Naive thymus-derived CD4-positive, alpha-beta T cell (primary cell): ENCODE measurements around the gene CCT7. TPM values are rescaled to one million over a fixed set of nuclear protein-coding genes. Genes with fewer than 3 reads are reported as not detected.

Source experiments
- ATAC-seq: fragments of 150-1000 bp; cut with Tn5 transposase; 2 replicates; pipeline ENCODE4 v1.10.0; 2021; ENCODE audit warnings: mild to moderate bottlenecking, moderate library complexity
- CTCF ChIA-PET: fragments of 350-600 bp; sonication (Branson Sonifier 250); formaldehyde crosslinking; loops from one replicate; lab custom pipeline; 2021; ENCODE audit warnings: antibody characterized with exemption; lab: Charles Lee
- POLR2A ChIA-PET: fragments of 350-600 bp; sonication (Branson Sonifier 250); formaldehyde crosslinking; loops from one replicate; lab custom pipeline; 2021; ENCODE audit warnings: antibody characterized with exemption, inconsistent platforms; lab: Charles Lee
- DNase-seq, 9 donors: peaks; one replicate each; pipeline versions ENCODE4 v3.0.0 to v3.0.0-alpha.2; 2020 to 2022; ENCODE audit warnings: mixed read lengths in 1 of 9
- H3K27ac ChIP-seq: one replicate; pipeline ENCODE4 v1.7.0; 2013; ENCODE audit warnings: mild to moderate bottlenecking, low read depth, low read length, moderate library complexity
- H3K27me3 ChIP-seq, 2 donors: one replicate each; pipeline ENCODE4 v1.7.0; 2013; ENCODE audit warnings: low read length in 2 of 2, mild to moderate bottlenecking in 2 of 2, moderate library complexity in 2 of 2; ENCODE audit not compliant: control insufficient read depth in 2 of 2, insufficient read depth in 2 of 2
- H3K36me3 ChIP-seq, 3 experiments: 1 replicate in 2 of 3; 2 replicates in 1 of 3; pipeline ENCODE4 v1.7.0; 2013; ENCODE audit warnings: low read length in 3 of 3, mild to moderate bottlenecking in 3 of 3, moderate library complexity in 1 of 3; ENCODE audit not compliant: insufficient read depth in 3 of 3, control insufficient read depth in 2 of 3
- H3K4me1 ChIP-seq, 2 donors: one replicate each; pipeline ENCODE4 v1.7.0; 2013; ENCODE audit warnings: low read length in 2 of 2, mild to moderate bottlenecking in 2 of 2, moderate library complexity in 1 of 2; ENCODE audit not compliant: control insufficient read depth in 2 of 2, insufficient read depth in 2 of 2
- H3K4me3 ChIP-seq: 2 replicates; pipeline ENCODE4 v1.7.0; 2013; ENCODE audit warnings: mild to moderate bottlenecking, low read length
- H3K9me3 ChIP-seq, 3 experiments: 1 replicate in 2 of 3; 2 replicates in 1 of 3; pipeline ENCODE4 v1.7.0; 2013; ENCODE audit warnings: low read length in 3 of 3; ENCODE audit not compliant: control insufficient read depth in 2 of 3
- H3K27ac Mint-ChIP-seq, 9 donors: one replicate each; pipeline ENCODE4 v1.8.0; 2020 to 2022; ENCODE audit warnings: mixed read lengths in 9 of 9, mild to moderate bottlenecking in 8 of 9, moderate library complexity in 5 of 9, inconsistent platforms in 2 of 9
- H3K27me3 Mint-ChIP-seq, 5 donors: one replicate each; pipeline ENCODE4 v1.8.0; 2021 to 2022; ENCODE audit warnings: mixed read lengths in 5 of 5, mild to moderate bottlenecking in 1 of 5
- H3K36me3 Mint-ChIP-seq, 5 donors: one replicate each; pipeline ENCODE4 v1.8.0; 2020 to 2022; ENCODE audit warnings: mixed read lengths in 5 of 5, mild to moderate bottlenecking in 3 of 5, inconsistent platforms in 1 of 5
- H3K4me1 Mint-ChIP-seq, 7 donors: one replicate each; pipeline ENCODE4 v1.8.0; 2020 to 2022; ENCODE audit warnings: mixed read lengths in 7 of 7, mild to moderate bottlenecking in 3 of 7, inconsistent platforms in 1 of 7
- H3K4me3 Mint-ChIP-seq, 10 donors: one replicate each; pipeline ENCODE4 v1.8.0; 2020 to 2022; ENCODE audit warnings: mild to moderate bottlenecking in 10 of 10, mixed read lengths in 10 of 10, moderate library complexity in 6 of 10, inconsistent platforms in 2 of 10
- H3K9me3 Mint-ChIP-seq, 11 donors: one replicate each; pipeline ENCODE4 v1.8.0; 2020 to 2022; ENCODE audit warnings: mixed read lengths in 11 of 11, mild to moderate bottlenecking in 4 of 11, inconsistent platforms in 1 of 11, moderate library complexity in 1 of 11
- intact Hi-C, 2 donors: fragments of 100-400 bp; cut with micrococcal nuclease; formaldehyde crosslinking; loops; one replicate each; pipeline ENCODE4 v1.15.1; 2023
- polyA plus RNA-seq, 2 donors: library from polyadenylated mRNA; unstranded; fragments of 300-500 nt; fragmentation: Illumina TruSeq; gene quantifications; one replicate each; pipeline ENCODE4 v1.2.3, GENCODE V29; 2021
- total RNA-seq, 6 experiments: library from RNA in 5 of 6; stranded (reverse) in 5 of 6; gene quantifications; 1 replicate in 5 of 6; 2 replicates in 1 of 6; pipeline ENCODE4 v1.2.3 and lab custom pipeline; 2021 to 2026

The CCT7 gene
- total and polyA plus RNA-seq, 7 experiments from 2014 or later, result 118 to 322 (median 185) TPM

GRCh38 chr2:73263540-73264331, 29.6 kb downstream of the CCT7 start:
- no peak overlapping the region for H3K4me3 Mint-ChIP-seq
- Histone ChIP-seq H3K27ac (no peak overlapping the region), H3K9me3 (no peaks in the 10 kb centered on the region), H3K4me3 (no peak overlapping the region), H3K27me3 (no peaks in the 10 kb centered on the region), H3K4me1 (peaks cover 0 to 9% of the 10 kb centered on the region in 2 donors), H3K36me3 (peaks cover 0 to 50% (median 0%) of the 10 kb centered on the region in 3 experiments)
- ChIA-PET POLR2A (no interaction called here), CTCF (no interaction called here)
- DNase-seq, result no peak
- H3K27ac Mint-ChIP-seq, result no peak overlapping the region
- H3K27me3 Mint-ChIP-seq, result no peaks in the 10 kb centered on the region
- H3K9me3 Mint-ChIP-seq, result peaks cover 0 to 3% (median 0%) of the 10 kb centered on the region in 11 donors
- peaks cover 0 to 9% (median 5%) of the 10 kb centered on the region in 5 donors for H3K36me3 Mint-ChIP-seq
- no peak for ATAC-seq
- H3K4me1 Mint-ChIP-seq, result peaks cover 11 to 22% (median 19%) of the 10 kb centered on the region in 7 donors
- intact Hi-C loops, result no loop called here

- H3K9me3 Mint-ChIP-seq, result peaks cover 0 to 3% (median 0%) of the 10 kb centered on the region in 11 donors
- H3K4me3 Mint-ChIP-seq, result no peak overlapping the region
- CTCF ChIA-PET, result no interaction called here
Observed at GRCh38 chr2:73264332-73264606, 30.2 kb downstream of the CCT7 start.

GRCh38 chr2:73264783-73265182, 30.7 kb downstream of the CCT7 start:
- H3K36me3 ChIP-seq, result peaks cover 0 to 39% (median 0%) of the 10 kb centered on the region in 3 experiments
- H3K27me3 ChIP-seq, result no peaks in the 10 kb centered on the region
- H3K4me3 Mint-ChIP-seq, result no peak overlapping the region
- H3K27ac Mint-ChIP-seq, result no peak overlapping the region
- ChIA-PET POLR2A (no interaction called here), CTCF (no interaction called here)
- H3K4me3 ChIP-seq, result no peak overlapping the region
- H3K36me3 Mint-ChIP-seq, result peaks cover 0 to 9% (median 5%) of the 10 kb centered on the region in 5 donors
- DNase-seq, result no peak
- ATAC-seq, result no peak
- no peaks in the 10 kb centered on the region for H3K27me3 Mint-ChIP-seq
- no peak overlapping the region for H3K27ac ChIP-seq
- H3K9me3 ChIP-seq, result no peaks in the 10 kb centered on the region
- intact Hi-C loops, result no loop called here
- H3K4me1 Mint-ChIP-seq, result peaks cover 13 to 22% (median 19%) of the 10 kb centered on the region in 7 donors
- H3K9me3 Mint-ChIP-seq, result peaks cover 0 to 3% (median 0%) of the 10 kb centered on the region in 11 donors
- H3K4me1 ChIP-seq, result peaks cover 0 to 12% of the 10 kb centered on the region in 2 donors

More at GRCh38 chr2:73264332-73264606, 30.2 kb downstream of the CCT7 start:
- no peaks in the 10 kb centered on the region for H3K27me3 Mint-ChIP-seq
- POLR2A ChIA-PET, result no interaction called here
- ATAC-seq (no peak), DNase-seq (no peak)
- H3K36me3 Mint-ChIP-seq, result peaks cover 0 to 9% (median 5%) of the 10 kb centered on the region in 5 donors
- Histone ChIP-seq H3K27me3 (no peaks in the 10 kb centered on the region), H3K4me3 (no peak overlapping the region), H3K27ac (no peak overlapping the region), H3K36me3 (peaks cover 0 to 45% (median 0%) of the 10 kb centered on the region in 3 experiments), H3K9me3 (no peaks in the 10 kb centered on the region), H3K4me1 (peaks cover 0 to 12% of the 10 kb centered on the region in 2 donors)
- no peak overlapping the region for H3K27ac Mint-ChIP-seq
- intact Hi-C loops, result no loop called here
- H3K4me1 Mint-ChIP-seq, result peaks cover 11 to 20% (median 18%) of the 10 kb centered on the region in 7 donors

- Mint-ChIP-seq H3K4me1 (peaks cover 18 to 27% (median 23%) of the 10 kb centered on the region in 7 donors), H3K4me3 (no peak overlapping the region), H3K36me3 (peaks cover 0 to 9% (median 5%) of the 10 kb centered on the region in 5 donors), H3K27ac (peak overlapping the region in 1 of 9 donors; percentile 70), H3K9me3 (peaks cover 0 to 3% (median 0%) of the 10 kb centered on the region in 11 donors), H3K27me3 (no peaks in the 10 kb centered on the region)
- H3K4me1 ChIP-seq, result peaks cover 0 to 12% of the 10 kb centered on the region in 2 donors
- H3K27ac ChIP-seq, result no peak overlapping the region
- POLR2A ChIA-PET, result no interaction called here
- H3K4me3 ChIP-seq, result no peak overlapping the region
- intact Hi-C loops, result no loop called here
- CTCF ChIA-PET, result no interaction called here
- no peaks in the 10 kb centered on the region for H3K9me3 ChIP-seq
- no peak for ATAC-seq
- H3K27me3 ChIP-seq, result no peaks in the 10 kb centered on the region
- peaks cover 0 to 33% (median 0%) of the 10 kb centered on the region in 3 experiments for H3K36me3 ChIP-seq
- DNase-seq, result no peak
Observed at GRCh38 chr2:73265298-73266060, 31.4 kb downstream of the CCT7 start.

- Mint-ChIP-seq H3K36me3 (peaks cover 0 to 11% (median 5%) of the 10 kb centered on the region in 5 donors), H3K9me3 (peaks cover 0 to 3% (median 0%) of the 10 kb centered on the region in 11 donors), H3K27me3 (no peaks in the 10 kb centered on the region), H3K4me1 (peaks cover 23 to 34% (median 26%) of the 10 kb centered on the region in 7 donors), H3K27ac (peak overlapping the region in 2 of 9 donors; percentile 4 to 70), H3K4me3 (peak overlapping the region in 1 of 10 donors; percentile 12)
- no peaks in the 10 kb centered on the region for H3K27me3 ChIP-seq
- intact Hi-C loops, result no loop called here
- CTCF ChIA-PET, result no interaction called here
- H3K9me3 ChIP-seq, result no peaks in the 10 kb centered on the region
- peaks cover 0 to 12% of the 10 kb centered on the region in 2 donors for H3K4me1 ChIP-seq
- H3K4me3 ChIP-seq, result no peak overlapping the region
- peaks cover 0 to 30% (median 0%) of the 10 kb centered on the region in 3 experiments for H3K36me3 ChIP-seq
- ATAC-seq (no peak), DNase-seq (no peak)
- POLR2A ChIA-PET, result no interaction called here
- H3K27ac ChIP-seq, result no peak overlapping the region
Observed at GRCh38 chr2:73266061-73266901, 32.2 kb downstream of the CCT7 start.

- Histone ChIP-seq H3K36me3 (peaks cover 0 to 27% (median 0%) of the 10 kb centered on the region in 3 experiments), H3K9me3 (no peaks in the 10 kb centered on the region), H3K27me3 (no peaks in the 10 kb centered on the region), H3K4me1 (peaks cover 0 to 12% of the 10 kb centered on the region in 2 donors), H3K27ac (no peak overlapping the region), H3K4me3 (no peak overlapping the region)
- Mint-ChIP-seq H3K4me1 (peaks cover 23 to 34% (median 26%) of the 10 kb centered on the region in 7 donors), H3K4me3 (peak overlapping the region in 2 of 10 donors; percentile 1 to 12), H3K27ac (peak overlapping the region in 2 of 9 donors; percentile 2 to 4), H3K27me3 (no peaks in the 10 kb centered on the region), H3K9me3 (peaks cover 0 to 3% (median 0%) of the 10 kb centered on the region in 11 donors), H3K36me3 (peaks cover 0 to 11% (median 5%) of the 10 kb centered on the region in 5 donors)
- no peak for ATAC-seq
- intact Hi-C loops, result no loop called here
- POLR2A ChIA-PET, result interaction anchor here (0.5 kb wide), 1 partner anchor 1935 kb away, joined by 3 read pairs; the partner anchor contains the start of gene ZNF638
- CTCF ChIA-PET, result no interaction called here
- no peak for DNase-seq
Observed at GRCh38 chr2:73267008-73267407, 32.9 kb downstream of the CCT7 start.
